A549 (cell line): ENCODE data around the gene NOS1. TPM values are rescaled to one million over a fixed set of nuclear protein-coding genes. Genes with fewer than 3 reads are reported as not detected.
A peak's percentile ranks its signal among the peaks of the same experiment; 100 is the strongest.

Source experiments
- ATAC-seq, 2 experiments: fragments of 200-7000 bp in 1 of 2; fragments of >200 bp in 1 of 2; cut with Nextera tagmentation in 1 of 2; cut with Tn5 transposase in 1 of 2; 3 replicates each; pipeline versions ENCODE4 v1.8.0 to v1.9.1; 2018 to 2020; ENCODE audit warnings: mild to moderate bottlenecking in 1 of 2, moderate library complexity in 1 of 2
- CTCF ChIA-PET: fragments of 300-600 bp; sonication (Branson Sonifier 250); formaldehyde crosslinking; extraction: SDS; loops from one replicate; lab custom pipeline; 2021; ENCODE audit warnings: antibody characterized with exemption, inconsistent platforms; lab: Yijun Ruan, JAX
- POLR2A ChIA-PET: fragments of 350-600 bp; formaldehyde crosslinking; extraction: SDS; loops from one replicate; lab custom pipeline; 2021; ENCODE audit warnings: antibody characterized with exemption, inconsistent platforms; lab: Yijun Ruan, JAX
- DNase-seq, 2 experiments: peaks; one replicate each; pipeline versions ENCODE4 v3.0.0 to v3.0.0-alpha.2; 2011 to 2016; ENCODE audit warnings: low read depth in 1 of 2, low spot score in 1 of 2
- FAIRE-seq: peaks from 2 replicates; lab custom pipeline; 2011; peaks lifted over from hg19 to GRCh38; lab: Jason Lieb, UNC
- H3K27ac ChIP-seq, 2 experiments: fragments of >200 bp; sonication (Bioruptor Twin); formaldehyde crosslinking; 3 replicates each; pipeline ENCODE4 v1.5.1; 2016 to 2017
- H3K4me1 ChIP-seq: fragments of >200 bp; sonication (Bioruptor Twin); formaldehyde crosslinking; 3 replicates; pipeline ENCODE4 v1.6.1; 2016
- H3K4me2 ChIP-seq: fragments of >200 bp; sonication (Bioruptor Twin); formaldehyde crosslinking; 3 replicates; pipeline ENCODE4 v1.6.1; 2016
- H3K4me3 ChIP-seq: fragments of >200 bp; sonication (Bioruptor Twin); formaldehyde crosslinking; 3 replicates; pipeline ENCODE4 v1.5.1; 2016
- H3K9me3 ChIP-seq: fragments of >200 bp; sonication (Bioruptor Twin); formaldehyde crosslinking; 3 replicates; pipeline ENCODE4 v1.6.1; 2016
- CBX2 ChIP-seq: fragments of 200-600 bp; sonication (generic); IDR thresholded peaks from 2 replicates; pipeline ENCODE4 v1.6.1; 2016; ENCODE audit warnings: low read depth, mild to moderate bottlenecking, borderline replicate concordance
- CBX8 ChIP-seq: fragments of 200-600 bp; sonication (generic); IDR thresholded peaks from 2 replicates; pipeline ENCODE4 v1.6.1; 2016
- CHD2 ChIP-seq: fragments of 150-350 bp; IDR thresholded peaks from 2 replicates; pipeline ENCODE4 v1.6.1; 2014; ENCODE audit warnings: low read length; ENCODE audit not compliant: partially characterized antibody
- CTCF ChIP-seq: fragments of >200 bp; sonication (Bioruptor Twin); formaldehyde crosslinking; IDR thresholded peaks from 3 replicates; pipeline ENCODE4 v1.5.1; 2016
- ELK1 ChIP-seq: fragments of 150-350 bp; IDR thresholded peaks from 2 replicates; pipeline ENCODE4 v1.6.1; 2014; ENCODE audit warnings: low read depth, mild to moderate bottlenecking, low read length
- EP300 ChIP-seq, 2 experiments: fragments of >200 bp; sonication (Bioruptor Twin); formaldehyde crosslinking; IDR thresholded peaks; 2 replicates in 1 of 2; 3 replicates in 1 of 2; pipeline ENCODE4 v1.6.1; 2016 to 2017
- FOSL2 ChIP-seq, 2 experiments: fragments of 450-650 bp in 1 of 2; fragments of >200 bp in 1 of 2; sonication (Bioruptor Twin) in 1 of 2; formaldehyde crosslinking; IDR thresholded peaks; 2 replicates each; pipeline versions ENCODE4 v1.5.0 to v1.6.1; 2016 to 2020; ENCODE audit warnings: mild to moderate bottlenecking in 1 of 2, moderate library complexity in 1 of 2
- GATA3 ChIP-seq: IDR thresholded peaks from 2 replicates; pipeline ENCODE4 v1.6.1; 2012; ENCODE audit warnings: borderline replicate concordance
- HEYL ChIP-seq: fragments of 250-450 bp; sonication (Bioruptor Pico); IDR thresholded peaks from 2 replicates; pipeline ENCODE4 v1.8.0; 2021; ENCODE audit warnings: mild to moderate bottlenecking, moderate library complexity
- HOXB5 ChIP-seq: fragments of 250-450 bp; sonication (Bioruptor Pico); IDR thresholded peaks from 2 replicates; pipeline ENCODE4 v1.5.0; 2020; ENCODE audit warnings: mild to moderate bottlenecking, moderate library complexity
- JUN ChIP-seq, 2 experiments: fragments of >200 bp; sonication (Bioruptor Twin); formaldehyde crosslinking; IDR thresholded peaks; 2 replicates in 1 of 2; 3 replicates in 1 of 2; pipeline ENCODE4 v1.6.1; 2016 to 2017
- KDM5A ChIP-seq: fragments of 200-600 bp; sonication (generic); IDR thresholded peaks from 2 replicates; pipeline ENCODE4 v1.6.1; 2016; ENCODE audit warnings: antibody characterized with exemption, mild to moderate bottlenecking
- MAX ChIP-seq: IDR thresholded peaks from 2 replicates; pipeline ENCODE4 v1.6.1; 2012
- MAZ ChIP-seq: fragments of 150-350 bp; IDR thresholded peaks from 2 replicates; pipeline ENCODE4 v1.6.1; 2014; ENCODE audit warnings: antibody characterized with exemption, low read depth, low read length, borderline replicate concordance
- NPAS2 ChIP-seq: fragments of 250-450 bp; sonication (Bioruptor Pico); IDR thresholded peaks from 2 replicates; pipeline ENCODE4 v1.8.0; 2022; ENCODE audit warnings: mild to moderate bottlenecking, moderate library complexity, borderline replicate concordance
- PBX3 ChIP-seq: IDR thresholded peaks from 2 replicates; pipeline ENCODE4 v1.6.1; 2012
- RAD21 ChIP-seq, 2 experiments: fragments of >200 bp in 1 of 2; sonication (Bioruptor Twin) in 1 of 2; formaldehyde crosslinking in 1 of 2; IDR thresholded peaks in 1 of 2; conservative IDR thresholded peaks in 1 of 2; 2 replicates in 1 of 2; 3 replicates in 1 of 2; pipeline ENCODE4 v1.6.1; 2012 to 2018; ENCODE audit warnings: inconsistent platforms in 1 of 2
- RFX5 ChIP-seq: fragments of 450-650 bp; IDR thresholded peaks from 2 replicates; pipeline ENCODE4 v1.7.1; 2014; ENCODE audit warnings: antibody characterized with exemption, mild to moderate bottlenecking, moderate library complexity
- SMC3 ChIP-seq: fragments of >200 bp; sonication (Bioruptor Twin); formaldehyde crosslinking; IDR thresholded peaks from 3 replicates; pipeline ENCODE4 v1.6.1; 2018; ENCODE audit warnings: inconsistent platforms
- TFCP2L1 ChIP-seq: fragments of 250-450 bp; sonication (Bioruptor Pico); IDR thresholded peaks from 2 replicates; pipeline ENCODE4 v1.5.0; 2021; ENCODE audit warnings: mild to moderate bottlenecking
- ZC3H11A ChIP-seq: fragments of 450-650 bp; IDR thresholded peaks from 2 replicates; pipeline ENCODE4 v1.6.1; 2014; ENCODE audit warnings: antibody characterized with exemption, mild to moderate bottlenecking
- ZFP36 ChIP-seq: fragments of 450-650 bp; IDR thresholded peaks from 2 replicates; pipeline ENCODE4 v1.6.1; 2014; ENCODE audit warnings: borderline replicate concordance; ENCODE audit not compliant: partially characterized antibody
- ZSCAN20 ChIP-seq: fragments of 250-450 bp; sonication (Bioruptor Pico); IDR thresholded peaks from 2 replicates; pipeline ENCODE4 v1.8.0; 2022; ENCODE audit warnings: mild to moderate bottlenecking, moderate library complexity
- WGBS: methylation state at CpG from one replicate; pipeline ENCODE4 v1.1.6; 2017; ENCODE audit errors: missing lambda C conversion rate; 5-methylcytosine and 5-hydroxymethylcytosine counted together
- polyA plus RNA-seq, 4 experiments: library from polyadenylated mRNA; depleted of rRNA in 3 of 4; stranded (reverse); fragments of >200 nt; fragmentation: RNase III in 1 of 4; extraction: RNeasy Plus Mini Kit Qiagen cat#74134 plus additional on column Dnase treatment in 1 of 4; gene quantifications; 2 replicates in 3 of 4; 3 replicates in 1 of 4; pipeline ENCODE4 v1.2.3, GENCODE V29; 2011 to 2017

Gene NOS1
- polyA plus RNA-seq, 2 of the 4 experiments (the other 2 are of a cell fraction): 0.10 to 0.39 TPM

GRCh38 chr12:117363953-117364486, 2.6 kb upstream of the NOS1 start:
- 26% methylated on average over 4 of the region's 4 CpGs for WGBS
- ChIA-PET POLR2A (no interaction called here), CTCF (interaction anchor here (0.7 to 14.7 kb wide), 8 partner anchors 33 to 495 kb away, joined by 3 to 315 read pairs (median 8); no protein-coding TSS in a partner anchor)
- ATAC-seq (peak; percentile 48 to 64; a peak in 4 of 6 replicates), DNase-seq (peak in 1 of 2 experiments; percentile 49), FAIRE-seq (no peak)
- H3K27ac ChIP-seq: no peak overlapping the region
- TF ChIP-seq NPAS2 (CRISPR knock-in tag) (no peak), TFCP2L1 (CRISPR knock-in tag) (no peak), EP300 (IDR thresholded peaks at IDR 0.05) (no peak), MAX (no peak), RAD21 (conservative IDR thresholded peaks at IDR 0.05 in 1 of 2, IDR thresholded peaks at IDR 0.05 in 1 of 2) (peak in 1 of 2 experiments; percentile 42; a peak in 2 of 5 replicates), JUN (IDR thresholded peaks at IDR 0.05) (no peak), HOXB5 (CRISPR knock-in tag) (no peak), CTCF (0 out of 3 replicates have a peak, but pooled peaks have one; percentile 18)
- H3K4me3 ChIP-seq: no peak overlapping the region
- no peaks in the 10 kb centered on the region for H3K9me3 ChIP-seq
- H3K4me2 ChIP-seq: no peak overlapping the region
- H3K4me1 ChIP-seq: 0 out of 3 replicates have a peak, but pooled peaks cover 3% of the 10 kb centered on the region

GRCh38 chr12:117363056-117363662, 1.7 kb upstream of the NOS1 start:
- POLR2A ChIA-PET: no interaction called here
- H3K9me3 ChIP-seq: no peaks in the 10 kb centered on the region
- TF ChIP-seq SMC3 (no peak), ELK1 (no peak), ZC3H11A (no peak), GATA3 (no peak), FOSL2 (IDR thresholded peaks at IDR 0.05) (no peak), FOSL2 (CRISPR knock-in tag; IDR thresholded peaks at IDR 0.05) (no peak), HEYL (no peak), CBX2 (no peak), CBX8 (no peak), ZFP36 (no peak), CHD2 (no peak), CTCF (no peak), HOXB5 (CRISPR knock-in tag) (no peak), PBX3 (no peak), RFX5 (no peak), KDM5A (no peak), ZSCAN20 (CRISPR knock-in tag) (no peak), MAZ (no peak)
- TF ChIP-seq, all 56 proteins: peak for 0
- DNase-seq (no peak), ATAC-seq (no peak), FAIRE-seq (no peak)
- no peak overlapping the region for H3K4me3 ChIP-seq
- 50% methylated on average over 10 of the region's 10 CpGs for WGBS
- 0 out of 3 replicates have a peak, but pooled peaks cover 3% of the 10 kb centered on the region for H3K4me1 ChIP-seq
- CTCF ChIA-PET: interaction anchor here (0.6 to 14.7 kb wide), 10 partner anchors 9 to 487 kb away, joined by 3 to 315 read pairs (median 4); no protein-coding TSS in a partner anchor
- no peak overlapping the region for H3K4me2 ChIP-seq
- H3K27ac ChIP-seq: no peak overlapping the region
